B cell (primary cell): ENCODE data around the gene ARHGAP6. TPM values are rescaled to one million over a fixed set of nuclear protein-coding genes. Genes with fewer than 3 reads are reported as not detected.

Source experiments
- ATAC-seq: fragments of 200-7000 bp; cut with Tn5 transposase; one replicate; pipeline ENCODE4 v1.10.0; 2021; ENCODE audit warnings: low read depth, mild to moderate bottlenecking, moderate number of reproducible peaks, moderate library complexity
- CTCF ChIA-PET: fragments of 350-600 bp; sonication (Branson Sonifier 250); formaldehyde crosslinking; loops from one replicate; lab custom pipeline; 2021; ENCODE audit warnings: antibody characterized with exemption, inconsistent platforms; lab: Charles Lee
- POLR2A ChIA-PET: fragments of 350-600 bp; sonication (Branson Sonifier 250); formaldehyde crosslinking; loops from one replicate; lab custom pipeline; 2021; ENCODE audit warnings: antibody characterized with exemption; lab: Charles Lee
- DNase-seq: peaks from one replicate; pipeline ENCODE4 v3.0.0; 2013
- H2AFZ ChIP-seq: 2 replicates; pipeline ENCODE4 v1.6.1; 2012; ENCODE audit warnings: mild to moderate bottlenecking, low read depth, low read length; ENCODE audit not compliant: insufficient read depth, poor library complexity, severe bottlenecking
- H3K27ac ChIP-seq, 2 donors: 1 replicate in 1 of 2; 2 replicates in 1 of 2; pipeline ENCODE4 v1.5.1; 2012 to 2013; ENCODE audit warnings: low read length in 2 of 2, mild to moderate bottlenecking in 2 of 2, moderate library complexity in 1 of 2
- H3K27me3 ChIP-seq, 4 experiments: fragments of 200-600 bp in 1 of 4; sonication (generic) in 1 of 4; replicated peaks in 1 of 4; 1 replicate in 2 of 4; 2 replicates in 2 of 4; pipeline versions ENCODE4 v1.6.1 to v1.7.0; 2013 to 2016; ENCODE audit warnings: low read length in 3 of 4, mild to moderate bottlenecking in 2 of 4, mixed read lengths in 1 of 4, moderate library complexity in 1 of 4; ENCODE audit not compliant: insufficient read depth in 4 of 4, control insufficient read depth in 3 of 4; ENCODE audit errors: control extremely low read depth in 1 of 4
- H3K36me3 ChIP-seq, 2 experiments: replicated peaks in 1 of 2; 1 replicate in 1 of 2; 2 replicates in 1 of 2; pipeline versions ENCODE4 v1.6.1 to v1.7.1; 2013; ENCODE audit warnings: low read length in 1 of 2; ENCODE audit not compliant: insufficient read depth in 2 of 2, control insufficient read depth in 1 of 2; ENCODE audit errors: control extremely low read depth in 1 of 2, extremely low read depth in 1 of 2
- H3K4me1 ChIP-seq, 2 donors: fragments of 200-600 bp in 1 of 2; sonication (generic) in 1 of 2; 1 replicate in 1 of 2; 2 replicates in 1 of 2; pipeline versions ENCODE4 v1.5.1 to v1.6.1; 2013 to 2017; ENCODE audit warnings: low read length in 2 of 2; ENCODE audit not compliant: control insufficient read depth in 2 of 2, insufficient read depth in 2 of 2
- H3K4me2 ChIP-seq: replicated peaks from 2 replicates; pipeline ENCODE3; 2012; ENCODE audit warnings: mild to moderate bottlenecking, low read depth, low read length; ENCODE audit not compliant: poor library complexity, severe bottlenecking
- H3K4me3 ChIP-seq, 5 experiments: fragments of 200-600 bp in 1 of 5; sonication (generic) in 1 of 5; 1 replicate in 3 of 5; 2 replicates in 2 of 5; pipeline versions ENCODE4 v1.5.1 to v1.7.0; 2011 to 2016; ENCODE audit warnings: low read length in 4 of 5, mild to moderate bottlenecking in 4 of 5, low read depth in 2 of 5, control low read depth in 1 of 5, moderate library complexity in 1 of 5; ENCODE audit not compliant: insufficient read depth in 1 of 5; ENCODE audit errors: control extremely low read depth in 1 of 5, extremely low read depth in 1 of 5
- H3K79me2 ChIP-seq: fragments of 200-600 bp; sonication (generic); one replicate; pipeline ENCODE4 v1.6.0; 2016; ENCODE audit warnings: low read length; ENCODE audit not compliant: control insufficient read depth, insufficient read depth
- H3K9ac ChIP-seq: fragments of 200-600 bp; sonication (generic); 2 replicates; pipeline ENCODE4 v1.6.1; 2017; ENCODE audit warnings: mild to moderate bottlenecking, low read length, moderate library complexity
- H3K9me3 ChIP-seq, 3 donors: one replicate each; pipeline versions ENCODE4 v1.6.1 to v1.7.1; 2013; ENCODE audit warnings: low read length in 2 of 3; ENCODE audit not compliant: control insufficient read depth in 2 of 3, insufficient read depth in 1 of 3; ENCODE audit errors: control extremely low read depth in 1 of 3
- H4K20me1 ChIP-seq: 2 replicates; pipeline ENCODE4 v1.6.0; 2012; ENCODE audit warnings: mild to moderate bottlenecking, low read length; ENCODE audit not compliant: insufficient read depth, control insufficient read depth, poor library complexity, severe bottlenecking
- H3K27ac Mint-ChIP-seq: one replicate; pipeline ENCODE4 v1.8.0; 2021; ENCODE audit warnings: mixed read lengths
- H3K27me3 Mint-ChIP-seq: one replicate; pipeline ENCODE4 v1.8.0; 2021; ENCODE audit warnings: mixed read lengths
- H3K4me1 Mint-ChIP-seq: one replicate; pipeline ENCODE4 v1.8.0; 2021; ENCODE audit warnings: mixed read lengths
- H3K4me3 Mint-ChIP-seq: one replicate; pipeline ENCODE4 v1.8.0; 2021; ENCODE audit warnings: mixed read lengths
- H3K9me3 Mint-ChIP-seq: one replicate; pipeline ENCODE4 v1.8.0; 2022; ENCODE audit warnings: mixed read lengths; ENCODE audit not compliant: insufficient read depth
- EZH2 ChIP-seq: IDR thresholded peaks from 2 replicates; pipeline ENCODE4 v1.6.1; 2012; ENCODE audit warnings: borderline replicate concordance, low read depth, mild to moderate bottlenecking, moderate library complexity, low read length; ENCODE audit not compliant: insufficient read depth, poor library complexity, severe bottlenecking
- WGBS: methylation state at CpG from one replicate; pipeline ENCODE4 v1.1.5; 2013; ENCODE audit warnings: missing lambda C conversion rate; ENCODE audit not compliant: insufficient coverage; 5-methylcytosine and 5-hydroxymethylcytosine counted together
- intact Hi-C: fragments of 100-400 bp; cut with micrococcal nuclease; formaldehyde crosslinking; loops from one replicate; pipeline ENCODE4 v1.10.0; 2022
- polyA plus RNA-seq: library from polyadenylated mRNA; depleted of rRNA; stranded (reverse); fragments of >200 nt; gene quantifications from 2 replicates; pipeline ENCODE4 v1.2.3, GENCODE V29; 2012
- total RNA-seq, 2 donors: library from RNA; stranded (reverse); fragments of 120-200 nt in 1 of 2; gene quantifications; 1 replicate in 1 of 2; 2 replicates in 1 of 2; pipeline versions ENCODE4 v1.2.3 to v1.2.4, GENCODE V29; 2013 to 2022
- TF ChIP-seq, protein P1 (sequence below): fragments of 200-600 bp; IDR thresholded peaks from one replicate; pipeline ENCODE4 v1.8.0; 2022; ENCODE audit warnings: antibody characterized with exemption, mild to moderate bottlenecking

ARHGAP6 gene
- total and polyA plus RNA-seq, 2 donors (not counting 1 experiment from before 2014, with no cell fraction given) = 1.6 to 2.6 TPM

DNA sequence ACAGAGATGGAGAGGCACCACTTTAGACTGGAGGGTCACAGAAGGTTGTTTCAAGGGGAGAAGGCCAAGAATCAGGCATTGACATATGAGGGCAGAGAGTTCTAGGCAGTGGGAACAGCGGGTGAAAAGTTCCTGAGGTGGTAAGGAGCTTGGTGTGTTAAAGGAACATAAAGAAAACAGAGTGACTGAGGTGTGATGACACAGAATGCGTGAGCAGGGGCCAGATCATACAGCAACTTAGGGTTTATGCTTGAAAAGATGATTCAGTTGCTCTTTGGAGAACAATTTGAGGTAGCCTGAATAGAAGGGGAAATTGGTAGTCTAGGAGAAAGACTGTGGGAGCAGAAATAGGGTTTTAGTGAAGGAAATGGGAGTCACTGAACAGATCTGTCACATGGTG, 193.3 kb downstream of the ARHGAP6 start:
- H3K27ac ChIP-seq = no peak overlapping the region
- H3K4me1 ChIP-seq = no peaks in the 10 kb centered on the region
- CTCF ChIA-PET = no interaction called here
- POLR2A ChIA-PET = no interaction called here
- H3K9me3 ChIP-seq = no peaks in the 10 kb centered on the region
- Mint-ChIP-seq H3K4me3 (no peak overlapping the region), H3K27ac (no peak overlapping the region), H3K9me3 (no peaks in the 10 kb centered on the region), H3K4me1 (no peaks in the 10 kb centered on the region), H3K27me3 (peaks cover 13% of the 10 kb centered on the region)
- H3K4me2 ChIP-seq = no peak overlapping the region
- no peak overlapping the region for H2AFZ ChIP-seq
- DNase-seq (no peak), ATAC-seq (no peak)
- TF ChIP-seq EZH2 = no peak
- TF ChIP-seq, protein P1, sequence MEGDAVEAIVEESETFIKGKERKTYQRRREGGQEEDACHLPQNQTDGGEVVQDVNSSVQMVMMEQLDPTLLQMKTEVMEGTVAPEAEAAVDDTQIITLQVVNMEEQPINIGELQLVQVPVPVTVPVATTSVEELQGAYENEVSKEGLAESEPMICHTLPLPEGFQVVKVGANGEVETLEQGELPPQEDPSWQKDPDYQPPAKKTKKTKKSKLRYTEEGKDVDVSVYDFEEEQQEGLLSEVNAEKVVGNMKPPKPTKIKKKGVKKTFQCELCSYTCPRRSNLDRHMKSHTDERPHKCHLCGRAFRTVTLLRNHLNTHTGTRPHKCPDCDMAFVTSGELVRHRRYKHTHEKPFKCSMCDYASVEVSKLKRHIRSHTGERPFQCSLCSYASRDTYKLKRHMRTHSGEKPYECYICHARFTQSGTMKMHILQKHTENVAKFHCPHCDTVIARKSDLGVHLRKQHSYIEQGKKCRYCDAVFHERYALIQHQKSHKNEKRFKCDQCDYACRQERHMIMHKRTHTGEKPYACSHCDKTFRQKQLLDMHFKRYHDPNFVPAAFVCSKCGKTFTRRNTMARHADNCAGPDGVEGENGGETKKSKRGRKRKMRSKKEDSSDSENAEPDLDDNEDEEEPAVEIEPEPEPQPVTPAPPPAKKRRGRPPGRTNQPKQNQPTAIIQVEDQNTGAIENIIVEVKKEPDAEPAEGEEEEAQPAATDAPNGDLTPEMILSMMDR = no peak
- H3K36me3 ChIP-seq = no peaks in the 10 kb centered on the region
- no peak overlapping the region for H3K4me3 ChIP-seq
- no peaks in the 10 kb centered on the region for H3K79me2 ChIP-seq
- no peaks in the 10 kb centered on the region for H4K20me1 ChIP-seq
- WGBS = 86% methylated on average over 1 of the region's 2 CpGs
- intact Hi-C loops = no loop called here
- no peak overlapping the region for H3K9ac ChIP-seq
- H3K27me3 ChIP-seq = peaks cover 0 to 8% (median 0%) of the 10 kb centered on the region in 4 experiments

DNA sequence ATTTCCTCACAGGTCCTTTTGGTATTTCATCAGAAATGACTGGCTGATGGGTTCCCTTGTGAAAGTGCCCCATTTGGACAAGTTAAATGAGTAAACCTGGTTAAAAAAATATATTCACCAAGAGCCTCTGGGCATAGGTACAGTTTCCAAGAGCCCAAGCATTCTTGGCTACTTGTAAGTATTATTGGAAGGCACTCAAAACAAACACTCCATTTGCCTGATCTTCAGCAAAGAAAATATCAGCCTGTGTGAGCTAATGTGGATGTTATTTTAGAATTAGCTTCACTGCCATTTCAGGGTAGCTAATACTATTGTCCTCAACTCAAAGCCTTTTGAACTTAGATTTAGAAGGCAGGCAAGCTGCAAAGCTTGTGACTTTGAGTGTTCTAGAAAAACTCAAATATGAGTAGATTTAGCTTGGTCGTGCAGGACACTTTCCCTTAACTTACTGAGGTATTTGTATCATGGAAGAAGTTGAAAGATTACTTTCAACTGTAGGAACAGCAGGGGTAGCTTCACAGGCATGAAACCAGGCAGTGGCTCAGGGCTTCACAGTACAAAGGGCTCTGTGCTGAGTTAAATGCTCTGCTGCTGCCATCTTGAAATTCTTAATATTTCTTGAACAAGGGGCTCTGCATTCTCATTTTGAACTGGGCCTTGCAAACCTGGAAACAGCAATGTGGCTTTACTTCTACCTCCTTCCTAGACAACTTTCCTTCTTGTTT, 195.3 kb downstream of the ARHGAP6 start:
- no peak overlapping the region for H2AFZ ChIP-seq
- WGBS = no CpG with 5 or more reads among the region's 1 CpG
- no peak for TF ChIP-seq EZH2
- TF ChIP-seq, protein P1 = no peak
- Mint-ChIP-seq H3K27ac (no peak overlapping the region), H3K27me3 (peaks cover 13% of the 10 kb centered on the region), H3K9me3 (no peaks in the 10 kb centered on the region), H3K4me3 (no peak overlapping the region), H3K4me1 (no peaks in the 10 kb centered on the region)
- H3K9ac ChIP-seq = no peak overlapping the region
- intact Hi-C loops = no loop called here
- DNase-seq = no peak
- no peaks in the 10 kb centered on the region for H3K36me3 ChIP-seq
- ChIA-PET CTCF (no interaction called here), POLR2A (no interaction called here)
- no peaks in the 10 kb centered on the region for H3K4me1 ChIP-seq
- no peaks in the 10 kb centered on the region for H3K9me3 ChIP-seq
- no peak overlapping the region for H3K4me2 ChIP-seq
- ATAC-seq = no peak
- H3K27me3 ChIP-seq = peaks cover 0 to 6% (median 0%) of the 10 kb centered on the region in 4 experiments
- H3K27ac ChIP-seq = no peak overlapping the region
- H3K79me2 ChIP-seq = no peaks in the 10 kb centered on the region
- no peak overlapping the region for H3K4me3 ChIP-seq
- no peaks in the 10 kb centered on the region for H4K20me1 ChIP-seq
